OCI-LY1 (cell line): ENCODE data around the gene FXYD3.

ENCODE experiments used
- H2AFZ ChIP-seq: fragments of 200-600 bp; sonication (generic), shearing (Covaris generic); 2 replicates; pipeline ENCODE4 v1.6.0; 2014; ENCODE audit warnings: antibody characterized with exemption, mild to moderate bottlenecking, low read length
- H3F3A ChIP-seq: fragments of 200-600 bp; sonication (generic), shearing (Covaris generic); 2 replicates; pipeline ENCODE4 v1.6.0; 2014; ENCODE audit warnings: mild to moderate bottlenecking, antibody characterized with exemption, low read length, moderate library complexity; ENCODE audit not compliant: insufficient read depth
- H3K27ac ChIP-seq: fragments of 200-600 bp; sonication (generic); 2 replicates; pipeline ENCODE4 v1.5.1; 2014; ENCODE audit warnings: low read length, mixed run types, mild to moderate bottlenecking, low read depth; ENCODE audit not compliant: poor library complexity, severe bottlenecking
- H3K27me3 ChIP-seq: fragments of 200-600 bp; sonication (generic); 2 replicates; pipeline ENCODE4 v1.6.0; 2014; ENCODE audit warnings: antibody characterized with exemption, mild to moderate bottlenecking, low read length, moderate library complexity; ENCODE audit not compliant: insufficient read depth
- H3K36me3 ChIP-seq: fragments of 200-600 bp; sonication (generic); 2 replicates; pipeline ENCODE4 v1.6.1; 2014; ENCODE audit warnings: mild to moderate bottlenecking, antibody characterized with exemption, low read length, moderate library complexity, mixed read lengths; ENCODE audit not compliant: insufficient read depth
- H3K4me1 ChIP-seq: fragments of 200-600 bp; sonication (generic); 2 replicates; pipeline ENCODE4 v1.5.1; 2014; ENCODE audit warnings: mild to moderate bottlenecking, low read length, moderate library complexity; ENCODE audit not compliant: insufficient read depth, severe bottlenecking
- H3K4me2 ChIP-seq: fragments of 200-600 bp; sonication (generic), shearing (Covaris generic); 2 replicates; pipeline ENCODE4 v1.6.1; 2014; ENCODE audit warnings: low read length
- H3K4me3 ChIP-seq: fragments of 200-600 bp; sonication (generic); 2 replicates; pipeline ENCODE4 v1.5.1; 2014; ENCODE audit warnings: low read length, low read depth, mild to moderate bottlenecking, mixed read lengths; ENCODE audit not compliant: poor library complexity, severe bottlenecking
- H3K79me2 ChIP-seq: fragments of 200-600 bp; shearing (Covaris generic); 2 replicates; pipeline ENCODE4 v1.6.1; 2016; ENCODE audit warnings: mixed run types, low read length, mixed read lengths; ENCODE audit not compliant: insufficient read depth
- H3K9ac ChIP-seq: fragments of 200-600 bp; sonication (generic), shearing (Covaris generic); 2 replicates; pipeline ENCODE4 v1.6.1; 2014; ENCODE audit warnings: mild to moderate bottlenecking, low read length, mixed read lengths
- H3K9me2 ChIP-seq: fragments of 200-600 bp; sonication (generic), shearing (Covaris generic); 2 replicates; pipeline ENCODE4 v1.6.1; 2014; ENCODE audit warnings: low read depth, mild to moderate bottlenecking, low read length, mixed read lengths
- H3K9me3 ChIP-seq: fragments of 200-600 bp; shearing (Covaris generic); 2 replicates; pipeline ENCODE4 v1.6.1; 2014; ENCODE audit warnings: low read length, mixed read lengths
- H4K20me1 ChIP-seq: fragments of 200-600 bp; sonication (generic), shearing (Covaris generic); 2 replicates; pipeline ENCODE4 v1.6.0; 2016; ENCODE audit warnings: mild to moderate bottlenecking, low read length; ENCODE audit not compliant: insufficient read depth
- EZH2 ChIP-seq: fragments of 200-600 bp; sonication (generic), shearing (Covaris generic); IDR thresholded peaks from 2 replicates; pipeline ENCODE4 v1.8.0; 2017; ENCODE audit warnings: borderline replicate concordance, mixed run types, mild to moderate bottlenecking, antibody characterized with exemption, low read length, moderate library complexity, mixed read lengths
- TF ChIP-seq, protein P1 (sequence below): fragments of 200-600 bp; sonication (generic), shearing (Covaris generic); IDR thresholded peaks from 2 replicates; pipeline ENCODE4 v1.5.1; 2017; ENCODE audit warnings: mild to moderate bottlenecking, antibody characterized with exemption, low read length, moderate library complexity, mixed read lengths

The FXYD3 gene

DNA sequence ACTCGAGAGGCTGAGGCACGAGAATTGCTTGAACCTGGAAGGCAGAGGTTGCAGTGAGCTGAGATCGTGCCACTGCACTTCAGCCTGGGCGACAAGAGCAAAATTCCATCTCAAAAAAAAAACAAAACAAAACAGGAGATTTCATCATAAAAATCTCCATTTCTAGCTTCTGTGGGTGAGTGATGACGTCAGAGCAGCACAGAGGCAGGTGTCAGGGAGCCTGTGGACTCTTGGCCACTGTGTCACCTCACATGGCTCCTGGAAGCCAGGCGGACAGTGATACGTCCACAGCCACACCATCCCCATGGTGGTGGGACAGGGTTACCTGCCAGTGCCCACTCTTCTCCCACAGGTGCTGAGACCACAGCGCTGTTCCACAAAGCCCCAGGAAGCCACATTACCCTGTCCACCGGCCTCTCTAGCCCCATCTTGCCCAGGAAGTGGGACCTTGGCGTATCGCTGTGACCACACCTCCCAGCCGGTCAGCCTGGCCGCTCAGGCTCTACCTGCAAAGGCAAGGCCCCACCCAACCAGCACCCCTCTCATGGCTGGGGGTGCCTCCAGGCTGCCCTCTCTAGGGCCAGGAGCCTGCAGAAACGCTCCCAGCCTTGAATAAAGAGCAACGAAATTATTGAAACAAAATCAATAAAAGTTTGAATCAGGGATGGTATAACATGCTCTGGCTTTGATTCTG, 2.5 kb upstream of the FXYD3 start:
- H3F3A ChIP-seq: no peaks in the 10 kb centered on the region
- H3K4me3 ChIP-seq: no peak overlapping the region
- no peak overlapping the region for H2AFZ ChIP-seq
- H3K4me1 ChIP-seq: no peaks in the 10 kb centered on the region
- H3K27me3 ChIP-seq: no peaks in the 10 kb centered on the region; the same call in 1 of the 2 replicates
- H3K9me3 ChIP-seq: no peaks in the 10 kb centered on the region
- no peaks in the 10 kb centered on the region for H4K20me1 ChIP-seq
- no peak overlapping the region for H3K9ac ChIP-seq
- H3K79me2 ChIP-seq: no peaks in the 10 kb centered on the region
- H3K9me2 ChIP-seq: no peaks in the 10 kb centered on the region
- no peaks in the 10 kb centered on the region for H3K36me3 ChIP-seq
- TF ChIP-seq, protein P1, sequence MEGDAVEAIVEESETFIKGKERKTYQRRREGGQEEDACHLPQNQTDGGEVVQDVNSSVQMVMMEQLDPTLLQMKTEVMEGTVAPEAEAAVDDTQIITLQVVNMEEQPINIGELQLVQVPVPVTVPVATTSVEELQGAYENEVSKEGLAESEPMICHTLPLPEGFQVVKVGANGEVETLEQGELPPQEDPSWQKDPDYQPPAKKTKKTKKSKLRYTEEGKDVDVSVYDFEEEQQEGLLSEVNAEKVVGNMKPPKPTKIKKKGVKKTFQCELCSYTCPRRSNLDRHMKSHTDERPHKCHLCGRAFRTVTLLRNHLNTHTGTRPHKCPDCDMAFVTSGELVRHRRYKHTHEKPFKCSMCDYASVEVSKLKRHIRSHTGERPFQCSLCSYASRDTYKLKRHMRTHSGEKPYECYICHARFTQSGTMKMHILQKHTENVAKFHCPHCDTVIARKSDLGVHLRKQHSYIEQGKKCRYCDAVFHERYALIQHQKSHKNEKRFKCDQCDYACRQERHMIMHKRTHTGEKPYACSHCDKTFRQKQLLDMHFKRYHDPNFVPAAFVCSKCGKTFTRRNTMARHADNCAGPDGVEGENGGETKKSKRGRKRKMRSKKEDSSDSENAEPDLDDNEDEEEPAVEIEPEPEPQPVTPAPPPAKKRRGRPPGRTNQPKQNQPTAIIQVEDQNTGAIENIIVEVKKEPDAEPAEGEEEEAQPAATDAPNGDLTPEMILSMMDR: no peak
- TF ChIP-seq EZH2: no peak
- no peak overlapping the region for H3K4me2 ChIP-seq
- H3K27ac ChIP-seq: no peak overlapping the region

DNA sequence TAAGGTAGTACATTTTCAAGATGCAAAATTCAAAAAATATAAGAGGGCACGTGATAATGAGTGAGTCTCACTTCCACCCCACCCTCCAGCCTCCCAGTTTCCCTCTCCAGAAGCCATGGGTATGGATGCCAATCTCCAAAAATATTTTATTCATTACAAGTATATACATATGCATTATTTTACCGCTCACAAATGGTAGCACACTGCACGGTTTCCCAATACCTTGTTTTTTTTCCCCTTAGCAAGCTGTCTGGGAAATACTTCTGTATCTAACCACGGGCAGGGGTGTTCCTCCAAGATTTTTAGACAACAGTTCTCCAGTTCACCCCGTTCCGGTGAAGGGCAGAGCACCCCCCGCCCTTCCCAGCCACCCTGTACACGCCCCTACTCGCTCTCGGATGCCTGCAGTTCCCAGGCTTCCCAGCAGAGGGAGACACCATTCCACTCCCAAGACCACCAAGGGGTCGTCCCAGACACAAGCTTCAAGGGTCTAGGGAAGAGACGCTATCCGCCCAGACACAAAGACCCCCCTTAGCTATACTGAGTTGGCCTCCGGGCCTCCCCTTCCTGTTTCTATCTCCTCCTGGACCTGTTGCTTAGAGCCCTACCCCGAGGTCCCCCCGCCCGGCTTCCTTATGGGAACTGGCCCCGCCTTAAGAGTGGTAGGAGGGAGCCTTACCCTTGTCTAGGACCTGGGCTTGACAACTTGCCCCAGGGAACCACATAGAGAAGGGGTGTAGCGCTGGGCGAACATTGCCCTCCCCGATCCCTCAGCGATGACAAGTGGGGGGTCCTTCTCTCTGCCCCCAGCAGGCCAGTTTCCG, 1.1 kb upstream of the FXYD3 start:
- no peak overlapping the region for H3K9ac ChIP-seq
- no peaks in the 10 kb centered on the region; the same call in 1 of the 2 replicates for H3K27me3 ChIP-seq
- peak overlapping the region; percentile 31; the same call in 1 of the 2 replicates for H3K4me2 ChIP-seq
- no peaks in the 10 kb centered on the region for H3K4me1 ChIP-seq
- no peak for TF ChIP-seq EZH2
- TF ChIP-seq, protein P1: peak; percentile 95
- H3K79me2 ChIP-seq: no peaks in the 10 kb centered on the region
- no peaks in the 10 kb centered on the region for H3K36me3 ChIP-seq
- H3K27ac ChIP-seq: no peak overlapping the region
- no peaks in the 10 kb centered on the region for H3F3A ChIP-seq
- no peaks in the 10 kb centered on the region for H3K9me3 ChIP-seq
- no peaks in the 10 kb centered on the region for H3K9me2 ChIP-seq
- no peaks in the 10 kb centered on the region for H4K20me1 ChIP-seq
- H3K4me3 ChIP-seq: no peak overlapping the region
- no peak overlapping the region for H2AFZ ChIP-seq

DNA sequence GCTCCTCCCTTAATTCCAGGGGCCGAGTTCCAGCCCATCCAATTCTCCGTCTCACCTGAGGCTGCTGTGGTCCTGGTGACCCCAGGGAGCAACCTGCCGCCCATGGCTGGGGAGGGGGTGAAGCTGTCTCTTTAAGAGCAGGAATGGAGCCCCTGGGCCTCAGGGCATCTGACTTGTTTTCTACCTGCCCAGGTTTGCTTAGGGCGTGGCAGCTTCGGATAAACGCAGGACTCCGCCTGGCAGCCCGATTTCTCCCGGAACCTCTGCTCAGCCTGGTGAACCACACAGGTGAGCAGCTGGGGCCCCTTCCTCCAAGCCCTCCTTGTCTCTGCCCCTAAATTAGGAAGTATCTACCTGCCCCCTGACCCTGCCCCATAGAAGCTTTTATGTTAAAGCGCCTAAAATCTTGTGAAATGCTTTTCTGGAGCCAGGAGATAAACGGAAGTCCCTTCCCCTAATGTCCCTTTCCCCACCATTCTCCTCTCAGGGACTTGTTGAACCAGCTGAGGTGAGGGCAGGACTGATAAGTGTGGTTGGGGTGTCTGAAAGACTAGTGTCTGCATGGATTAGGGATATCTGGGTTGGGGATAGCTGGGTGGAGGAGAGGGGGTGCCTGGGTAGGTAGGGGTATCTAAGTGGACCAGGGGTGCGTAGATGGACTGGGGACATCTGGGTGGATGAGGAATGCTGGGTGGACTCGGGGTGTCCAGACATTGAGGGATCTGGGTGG, 614 bp downstream of the FXYD3 start:
- no peak overlapping the region for H3K27ac ChIP-seq
- no peaks in the 10 kb centered on the region; the same call in 1 of the 2 replicates for H3K27me3 ChIP-seq
- no peaks in the 10 kb centered on the region for H3K9me3 ChIP-seq
- no peak overlapping the region for H3K9ac ChIP-seq
- no peak overlapping the region for H3K4me2 ChIP-seq
- H3K4me3 ChIP-seq: no peak overlapping the region
- no peaks in the 10 kb centered on the region for H3K9me2 ChIP-seq
- H3F3A ChIP-seq: no peaks in the 10 kb centered on the region
- H3K79me2 ChIP-seq: no peaks in the 10 kb centered on the region
- TF ChIP-seq EZH2: no peak
- TF ChIP-seq, protein P1: no peak
- H4K20me1 ChIP-seq: no peaks in the 10 kb centered on the region
- H3K36me3 ChIP-seq: no peaks in the 10 kb centered on the region
- no peaks in the 10 kb centered on the region for H3K4me1 ChIP-seq
- no peak overlapping the region for H2AFZ ChIP-seq
